ENCODE data around the gene WDR75. TPM values are rescaled to one million over a fixed set of nuclear protein-coding genes. Genes with fewer than 3 reads are reported as not detected.

The WDR75 gene
- total RNA-seq, 2 experiments from 2014 or later: 55.7 to 79.6 TPM

GRCh38 chr2:189407281-189408209, 33.7 kb upstream of the WDR75 start:
- intact Hi-C loops (cut with micrococcal nuclease; ENCODE audit: unreplicated experiment): no loop called here
- BruUV-seq (replicated peaks): no TSS peak
- no peak overlapping the region for H2AFZ ChIP-seq (ENCODE audit: low read length)
- H3K27ac ChIP-seq (ENCODE audit: low read depth, low read length, poor library complexity, severe bottlenecking): no peak overlapping the region
- no peak for DNase-seq (ENCODE audit: low spot score)
- TF ChIP-seq CTCF (conservative IDR thresholded peaks at IDR 0.05; ENCODE audit: low read length) (no peak), EZH2phosphoT487 (IDR thresholded peaks at IDR 0.05; ENCODE audit: borderline replicate concordance, low read depth, low read length) (no peak)
- no peaks in the 10 kb centered on the region for H3K9me2 ChIP-seq (ENCODE audit: insufficient read depth, low read length)
- H3K36me3 ChIP-seq (ENCODE audit: insufficient read depth, low read length): no peaks in the 10 kb centered on the region
- no peaks in the 10 kb centered on the region for H3K79me2 ChIP-seq (ENCODE audit: insufficient read depth, low read depth, low read length)
- H3K4me3 ChIP-seq (ENCODE audit: low read depth, low read length, poor library complexity, severe bottlenecking): no peak overlapping the region
- H3K9me3 ChIP-seq (ENCODE audit: low read length): no peaks in the 10 kb centered on the region
- H3K4me2 ChIP-seq (ENCODE audit: low read length): no peak overlapping the region
- ChIA-PET POLR2A (interaction anchor here (0.6 to 1.6 kb wide), 4 partner anchors 12 to 1861 kb away, joined by 3 read pairs; no protein-coding TSS in a partner anchor), CTCF (ENCODE audit: unreplicated experiment) (no interaction called here)
- no peaks in the 10 kb centered on the region for H3K4me1 ChIP-seq (ENCODE audit: insufficient read depth, low read length, poor library complexity, severe bottlenecking)
- H4K20me1 ChIP-seq (ENCODE audit: insufficient read depth, low read length): no peaks in the 10 kb centered on the region

- no peaks in the 10 kb centered on the region for H3K9me2 ChIP-seq (ENCODE audit: insufficient read depth, low read length)
- ChIA-PET CTCF (ENCODE audit: unreplicated experiment) (no interaction called here), POLR2A (no interaction called here)
- no TSS peak for BruUV-seq (replicated peaks)
- no peak for DNase-seq (ENCODE audit: low spot score)
- no peaks in the 10 kb centered on the region for H4K20me1 ChIP-seq (ENCODE audit: insufficient read depth, low read length)
- no peak overlapping the region for H2AFZ ChIP-seq (ENCODE audit: low read length)
- H3K4me1 ChIP-seq (ENCODE audit: insufficient read depth, low read length, poor library complexity, severe bottlenecking): no peaks in the 10 kb centered on the region
- H3K9me3 ChIP-seq (ENCODE audit: low read length): no peaks in the 10 kb centered on the region
- H3K36me3 ChIP-seq (ENCODE audit: insufficient read depth, low read length): no peaks in the 10 kb centered on the region
- intact Hi-C loops (cut with micrococcal nuclease; ENCODE audit: unreplicated experiment): no loop called here
- H3K27ac ChIP-seq (ENCODE audit: low read depth, low read length, poor library complexity, severe bottlenecking): no peak overlapping the region
- TF ChIP-seq EZH2phosphoT487 (IDR thresholded peaks at IDR 0.05; ENCODE audit: borderline replicate concordance, low read depth, low read length): no peak
- no peak for TF ChIP-seq CTCF (conservative IDR thresholded peaks at IDR 0.05; ENCODE audit: low read length)
- H3K4me3 ChIP-seq (ENCODE audit: low read depth, low read length, poor library complexity, severe bottlenecking): no peak overlapping the region
- no peak overlapping the region for H3K4me2 ChIP-seq (ENCODE audit: low read length)
- H3K79me2 ChIP-seq (ENCODE audit: insufficient read depth, low read depth, low read length): no peaks in the 10 kb centered on the region
Observed at GRCh38 chr2:189408294-189408693, 33.0 kb upstream of the WDR75 start.

- no peaks in the 10 kb centered on the region for H3K9me2 ChIP-seq (ENCODE audit: insufficient read depth, low read length)
- POLR2A ChIA-PET: no interaction called here
- CTCF ChIA-PET (ENCODE audit: unreplicated experiment): interaction anchor here (1.0 kb wide), 1 partner anchor 315 kb away, joined by 3 read pairs; no protein-coding TSS in a partner anchor
- intact Hi-C loops (cut with micrococcal nuclease; ENCODE audit: unreplicated experiment): no loop called here
- no peak overlapping the region for H3K4me2 ChIP-seq (ENCODE audit: low read length)
- no peak overlapping the region for H3K27ac ChIP-seq (ENCODE audit: low read depth, low read length, poor library complexity, severe bottlenecking)
- no peaks in the 10 kb centered on the region for H3K9me3 ChIP-seq (ENCODE audit: low read length)
- no peak overlapping the region for H2AFZ ChIP-seq (ENCODE audit: low read length)
- TF ChIP-seq EZH2phosphoT487 (IDR thresholded peaks at IDR 0.05; ENCODE audit: borderline replicate concordance, low read depth, low read length) (no peak), CTCF (conservative IDR thresholded peaks at IDR 0.05; ENCODE audit: low read length) (no peak)
- no peaks in the 10 kb centered on the region for H3K79me2 ChIP-seq (ENCODE audit: insufficient read depth, low read depth, low read length)
- DNase-seq (ENCODE audit: low spot score): no peak
- H3K4me1 ChIP-seq (ENCODE audit: insufficient read depth, low read length, poor library complexity, severe bottlenecking): no peaks in the 10 kb centered on the region
- H4K20me1 ChIP-seq (ENCODE audit: insufficient read depth, low read length): no peaks in the 10 kb centered on the region
- no TSS peak for BruUV-seq (replicated peaks)
- H3K4me3 ChIP-seq (ENCODE audit: low read depth, low read length, poor library complexity, severe bottlenecking): no peak overlapping the region
- H3K36me3 ChIP-seq (ENCODE audit: insufficient read depth, low read length): no peaks in the 10 kb centered on the region
Observed at GRCh38 chr2:189409131-189409530, 32.1 kb upstream of the WDR75 start.

All from OCI-LY7 (cell line).